Keratinocyte (primary cell): Measurements from ENCODE around the gene CD209. TPM values are rescaled to one million over a fixed set of nuclear protein-coding genes. Genes with fewer than 3 reads are reported as not detected.
"Not testable (repeated sequence)": the region's sequence is repeated elsewhere in the genome, so short reads cannot be mapped to it uniquely, and the experiment has no call there.

Experiments used
- DNase-seq: peaks from one replicate; pipeline ENCODE4 v3.0.0-alpha.2; 2011; ENCODE audit warnings: low read depth, missing footprints, low spot score
- FAIRE-seq: peaks from 2 replicates; lab custom pipeline; 2011; peaks lifted over from hg19 to GRCh38; lab: Jason Lieb, UNC
- H2AFZ ChIP-seq: 2 replicates; pipeline ENCODE4 v1.6.0; 2012; ENCODE audit warnings: low read length, control low read depth, inconsistent platforms; ENCODE audit not compliant: control insufficient read depth
- H3K27ac ChIP-seq: 2 replicates; pipeline ENCODE4 v1.5.1; 2011; ENCODE audit warnings: low read length; ENCODE audit not compliant: control insufficient read depth, insufficient read depth
- H3K27me3 ChIP-seq: 3 replicates; pipeline ENCODE4 v1.6.0; 2011; ENCODE audit warnings: low read length; ENCODE audit not compliant: control insufficient read depth, insufficient read depth; ENCODE audit errors: extremely low read depth
- H3K36me3 ChIP-seq, 2 experiments: 2 replicates in 1 of 2; 3 replicates in 1 of 2; pipeline ENCODE4 v1.5.1; 2011; ENCODE audit warnings: low read length in 2 of 2, mild to moderate bottlenecking in 1 of 2; ENCODE audit not compliant: control insufficient read depth in 2 of 2, insufficient read depth in 2 of 2; ENCODE audit errors: extremely low read depth in 1 of 2
- H3K4me1 ChIP-seq: 3 replicates; pipeline ENCODE4 v1.5.1; 2011; ENCODE audit warnings: low read length; ENCODE audit not compliant: control insufficient read depth, insufficient read depth; ENCODE audit errors: extremely low read depth
- H3K4me2 ChIP-seq: 3 replicates; pipeline ENCODE4 v1.6.0; 2011; ENCODE audit warnings: low read depth, low read length; ENCODE audit not compliant: control insufficient read depth, insufficient read depth; ENCODE audit errors: extremely low read depth
- H3K4me3 ChIP-seq, 3 experiments: fragments of 200-600 bp in 1 of 3; sonication (generic) in 1 of 3; 2 replicates in 2 of 3; 3 replicates in 1 of 3; pipeline ENCODE4 v1.5.1; 2011 to 2016; ENCODE audit warnings: low read length in 3 of 3, mild to moderate bottlenecking in 3 of 3, control low read depth in 2 of 3, inconsistent platforms in 1 of 3, low read depth in 1 of 3, mixed read lengths in 1 of 3, mixed run types in 1 of 3, moderate library complexity in 1 of 3; ENCODE audit not compliant: control insufficient read depth in 2 of 3, insufficient read depth in 2 of 3; ENCODE audit errors: extremely low read depth in 1 of 3
- H3K79me2 ChIP-seq: 2 replicates; pipeline ENCODE4 v1.6.0; 2012; ENCODE audit warnings: low read length; ENCODE audit not compliant: control insufficient read depth, insufficient read depth
- H3K9ac ChIP-seq: 3 replicates; pipeline ENCODE4 v1.6.0; 2011; ENCODE audit warnings: low read length; ENCODE audit not compliant: control insufficient read depth, insufficient read depth; ENCODE audit errors: extremely low read depth
- H3K9me1 ChIP-seq: 3 replicates; pipeline ENCODE4 v1.6.0; 2011; ENCODE audit warnings: low read length; ENCODE audit not compliant: control insufficient read depth, insufficient read depth; ENCODE audit errors: extremely low read depth
- H3K9me3 ChIP-seq: 2 replicates; pipeline ENCODE4 v1.5.1; 2012; ENCODE audit warnings: low read depth, low read length; ENCODE audit not compliant: control insufficient read depth
- H4K20me1 ChIP-seq: 3 replicates; pipeline ENCODE4 v1.6.0; 2011; ENCODE audit warnings: low read length; ENCODE audit not compliant: control insufficient read depth, insufficient read depth; ENCODE audit errors: extremely low read depth
- EZH2 ChIP-seq: IDR thresholded peaks from one replicate; pipeline ENCODE4 v1.6.1; 2012; ENCODE audit warnings: inconsistent platforms, mild to moderate bottlenecking, low read length, moderate library complexity
- dilution Hi-C: fragments of 300-500 bp; cut with MboI; formaldehyde crosslinking; loops from one replicate; pipeline ENCODE4 v1.7.0; 2020; ENCODE audit warnings: low sequenced_read_pairs; ENCODE audit not compliant: extremely low pct_ligation_motif_present
- polyA plus RNA-seq, 5 experiments: library from polyadenylated mRNA; depleted of rRNA in 3 of 5; stranded (reverse) in 3 of 5; stranded (forward) in 1 of 5; unstranded in 1 of 5; fragments of >200 nt; gene quantifications; 1 replicate in 1 of 5; 2 replicates in 3 of 5; 3 replicates in 1 of 5; pipeline versions ENCODE4 v1.2.1 to v1.2.3, GENCODE V29; 2011 to 2012; ENCODE audit warnings: missing spikeins in 2 of 5, low read depth in 1 of 5, low replicate concordance in 1 of 5
- TF ChIP-seq, protein P1 (sequence below), 3 experiments: IDR thresholded peaks in 1 of 3; conservative IDR thresholded peaks in 1 of 3; optimal IDR thresholded peaks in 1 of 3; 2 replicates in 2 of 3; 3 replicates in 1 of 3; pipeline versions ENCODE3 to v1.5.1; 2011; ENCODE audit warnings: low read length in 3 of 3, mild to moderate bottlenecking in 3 of 3, moderate library complexity in 2 of 3, control low read depth in 1 of 3, inconsistent platforms in 1 of 3; ENCODE audit not compliant: insufficient read depth in 2 of 3; ENCODE audit errors: extremely low read depth in 1 of 3

CD209 gene
- polyA plus RNA-seq, 1 donor (not counting 4 experiments of a cell fraction or from before 2014, with no cell fraction given): not detected

DNA sequence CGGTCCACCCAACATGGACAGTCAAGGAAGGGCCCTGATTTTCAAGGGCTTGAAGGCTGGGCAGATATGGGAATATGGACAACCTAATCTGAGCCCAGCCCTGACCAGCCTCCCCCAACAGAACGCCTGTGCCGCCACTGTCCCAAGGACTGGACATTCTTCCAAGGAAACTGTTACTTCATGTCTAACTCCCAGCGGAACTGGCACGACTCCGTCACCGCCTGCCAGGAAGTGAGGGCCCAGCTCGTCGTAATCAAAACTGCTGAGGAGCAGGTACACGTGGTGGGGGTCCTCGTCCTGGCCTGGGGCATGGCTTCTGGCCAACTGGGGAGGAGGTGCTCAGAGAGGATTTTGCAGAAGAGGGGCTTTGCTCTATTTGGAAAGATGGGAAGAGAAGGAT, 19.2 kb upstream of the CD209 start:
- Histone ChIP-seq H2AFZ (no peak overlapping the region), H4K20me1 (no peaks in the 10 kb centered on the region), H3K9ac (no peak overlapping the region), H3K79me2 (no peaks in the 10 kb centered on the region), H3K27ac (no peak overlapping the region), H3K36me3 (no peaks in the 10 kb centered on the region), H3K4me1 (no peaks in the 10 kb centered on the region), H3K4me3 (no peak overlapping the region), H3K27me3 (no peaks in the 10 kb centered on the region), H3K9me3 (no peaks in the 10 kb centered on the region), H3K9me1 (no peaks in the 10 kb centered on the region), H3K4me2 (no peak overlapping the region)
- TF ChIP-seq EZH2: no peak
- TF ChIP-seq, protein P1, sequence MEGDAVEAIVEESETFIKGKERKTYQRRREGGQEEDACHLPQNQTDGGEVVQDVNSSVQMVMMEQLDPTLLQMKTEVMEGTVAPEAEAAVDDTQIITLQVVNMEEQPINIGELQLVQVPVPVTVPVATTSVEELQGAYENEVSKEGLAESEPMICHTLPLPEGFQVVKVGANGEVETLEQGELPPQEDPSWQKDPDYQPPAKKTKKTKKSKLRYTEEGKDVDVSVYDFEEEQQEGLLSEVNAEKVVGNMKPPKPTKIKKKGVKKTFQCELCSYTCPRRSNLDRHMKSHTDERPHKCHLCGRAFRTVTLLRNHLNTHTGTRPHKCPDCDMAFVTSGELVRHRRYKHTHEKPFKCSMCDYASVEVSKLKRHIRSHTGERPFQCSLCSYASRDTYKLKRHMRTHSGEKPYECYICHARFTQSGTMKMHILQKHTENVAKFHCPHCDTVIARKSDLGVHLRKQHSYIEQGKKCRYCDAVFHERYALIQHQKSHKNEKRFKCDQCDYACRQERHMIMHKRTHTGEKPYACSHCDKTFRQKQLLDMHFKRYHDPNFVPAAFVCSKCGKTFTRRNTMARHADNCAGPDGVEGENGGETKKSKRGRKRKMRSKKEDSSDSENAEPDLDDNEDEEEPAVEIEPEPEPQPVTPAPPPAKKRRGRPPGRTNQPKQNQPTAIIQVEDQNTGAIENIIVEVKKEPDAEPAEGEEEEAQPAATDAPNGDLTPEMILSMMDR (optimal IDR thresholded peaks at IDR 0.05 in 1 of 3, IDR thresholded peaks at IDR 0.05 in 1 of 3, conservative IDR thresholded peaks at IDR 0.05 in 1 of 3; ENCODE audit: extremely low read depth in 1 of 3, insufficient read depth in 2 of 3, low read length in 3 of 3): no peak
- DNase-seq (no peak), FAIRE-seq (no peak)
- dilution Hi-C loops: no loop called here

DNA sequence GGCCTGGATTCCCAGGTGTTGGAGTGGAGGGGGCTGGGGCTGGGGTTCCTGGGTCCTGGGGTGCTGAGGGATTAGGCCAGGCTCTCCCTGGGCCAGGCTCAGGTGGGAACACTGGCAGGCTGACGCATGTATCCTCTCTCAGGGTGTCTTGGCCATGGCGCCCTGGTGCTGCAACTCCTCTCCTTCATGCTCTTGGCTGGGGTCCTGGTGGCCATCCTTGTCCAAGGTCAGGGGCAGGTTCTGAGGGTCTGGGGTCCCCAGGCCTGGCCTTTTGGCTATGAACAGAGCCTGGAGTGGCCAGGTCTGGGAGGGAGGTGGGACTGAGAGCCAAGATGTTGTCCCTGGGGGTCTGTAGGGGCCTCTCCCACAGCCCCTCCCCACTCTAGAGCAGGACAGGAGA, 17.7 kb upstream of the CD209 start:
- H3K4me1 ChIP-seq, H3K4me3 ChIP-seq, H3K9ac ChIP-seq, H3K9me3 ChIP-seq, H3K27me3 ChIP-seq, H3K79me2 ChIP-seq, FAIRE-seq, dilution Hi-C loops, H3K9me1 ChIP-seq, H3K4me2 ChIP-seq, H2AFZ ChIP-seq, DNase-seq, H4K20me1 ChIP-seq, H3K36me3 ChIP-seq, H3K27ac ChIP-seq: not testable (repeated sequence)

DNA sequence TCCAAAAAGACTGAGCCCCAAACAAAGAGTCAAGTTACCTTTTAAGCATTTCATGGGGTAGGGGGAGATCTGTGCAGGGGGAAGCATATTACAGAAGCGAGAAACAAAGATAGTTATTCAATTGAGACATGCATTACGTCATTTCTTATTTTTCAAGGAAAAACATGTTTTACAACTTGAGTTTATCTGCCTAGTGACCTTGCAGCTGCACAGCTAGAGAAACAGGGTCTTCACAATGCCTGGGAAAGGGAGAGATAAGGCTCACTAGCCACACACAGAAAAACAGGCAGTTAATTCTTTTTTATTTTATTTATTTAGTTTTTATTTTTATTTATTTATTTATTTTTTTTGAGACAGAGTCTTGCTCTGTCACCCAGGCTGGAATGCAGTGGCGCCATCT, 16.8 kb upstream of the CD209 start:
- dilution Hi-C loops, DNase-seq: not testable (repeated sequence)

More for the DNA sequence above, 16.8 kb upstream of the CD209 start:
- not testable (repeated sequence) for H3K4me1 ChIP-seq, H4K20me1 ChIP-seq, H3K27me3 ChIP-seq, H3K27ac ChIP-seq, H2AFZ ChIP-seq, H3K4me3 ChIP-seq, H3K79me2 ChIP-seq, H3K9ac ChIP-seq, H3K9me1 ChIP-seq, H3K36me3 ChIP-seq, FAIRE-seq, H3K4me2 ChIP-seq, H3K9me3 ChIP-seq
